Activated CD8-positive, alpha-beta memory T cell treated with anti-CD3 and anti-CD28 coated beads for 36 hours (primary cell): ENCODE measurements around the gene UCP2. TPM values are rescaled to one million over a fixed set of nuclear protein-coding genes. Genes with fewer than 3 reads are reported as not detected.
"Not testable (repeated sequence)": the region's sequence is repeated elsewhere in the genome, so short reads cannot be mapped to it uniquely, and the experiment has no call there.

ENCODE experiments used
- CTCF ChIA-PET: fragments of 350-600 bp; sonication (Branson Sonifier 250); formaldehyde crosslinking; loops from one replicate; lab custom pipeline; 2021; ENCODE audit warnings: antibody characterized with exemption; lab: Charles Lee
- POLR2A ChIA-PET: fragments of 350-600 bp; sonication (Branson Sonifier 250); formaldehyde crosslinking; loops from one replicate; lab custom pipeline; 2021; ENCODE audit warnings: antibody characterized with exemption; lab: Charles Lee
- total RNA-seq, 2 experiments: library from RNA; stranded (reverse); gene quantifications; one replicate each; pipeline ENCODE4 v1.2.3, GENCODE V29; 2021

UCP2 gene
- total RNA-seq, 2 experiments from 2014 or later: 270 to 279 TPM

- CTCF ChIA-PET: no interaction called here
- POLR2A ChIA-PET: no interaction called here
Measured at GRCh38 chr11:73939096-73939495, 43.5 kb downstream of the UCP2 start.

DNA sequence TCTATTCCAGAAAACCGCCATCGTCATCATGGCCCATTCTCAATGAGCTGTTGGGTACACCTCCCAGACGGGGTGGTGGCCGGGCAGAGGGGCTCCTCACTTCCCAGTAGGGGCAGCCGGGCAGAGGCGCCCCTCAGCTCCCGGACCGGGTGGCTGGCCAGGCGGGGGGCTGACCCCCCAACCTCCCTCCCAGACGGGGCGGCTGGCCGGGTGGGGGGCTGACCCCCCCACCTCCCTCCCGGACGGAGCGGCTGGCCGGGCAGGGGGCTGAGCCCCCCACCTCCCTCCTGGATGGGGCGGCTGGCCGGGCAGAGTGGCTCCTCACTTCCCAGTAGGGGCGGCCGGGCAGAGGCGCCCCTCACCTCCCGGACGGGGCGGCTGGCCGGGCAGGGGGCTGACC lies 46.6 kb downstream of the UCP2 start:
- CTCF ChIA-PET, POLR2A ChIA-PET: not testable (repeated sequence)

- CTCF ChIA-PET: no interaction called here
- POLR2A ChIA-PET: no interaction called here
Measured at GRCh38 chr11:73932781-73933180, 49.9 kb downstream of the UCP2 start.

GRCh38 chr11:73931951-73932350 lies 50.7 kb downstream of the UCP2 start:
- POLR2A ChIA-PET: interaction anchor here (0.6 kb wide), 1 partner anchor 144 kb away, joined by 3 read pairs; no protein-coding TSS in a partner anchor
- CTCF ChIA-PET: interaction anchor here (1.3 kb wide), 1 partner anchor 21 kb away, joined by 3 read pairs; no protein-coding TSS in a partner anchor

DNA sequence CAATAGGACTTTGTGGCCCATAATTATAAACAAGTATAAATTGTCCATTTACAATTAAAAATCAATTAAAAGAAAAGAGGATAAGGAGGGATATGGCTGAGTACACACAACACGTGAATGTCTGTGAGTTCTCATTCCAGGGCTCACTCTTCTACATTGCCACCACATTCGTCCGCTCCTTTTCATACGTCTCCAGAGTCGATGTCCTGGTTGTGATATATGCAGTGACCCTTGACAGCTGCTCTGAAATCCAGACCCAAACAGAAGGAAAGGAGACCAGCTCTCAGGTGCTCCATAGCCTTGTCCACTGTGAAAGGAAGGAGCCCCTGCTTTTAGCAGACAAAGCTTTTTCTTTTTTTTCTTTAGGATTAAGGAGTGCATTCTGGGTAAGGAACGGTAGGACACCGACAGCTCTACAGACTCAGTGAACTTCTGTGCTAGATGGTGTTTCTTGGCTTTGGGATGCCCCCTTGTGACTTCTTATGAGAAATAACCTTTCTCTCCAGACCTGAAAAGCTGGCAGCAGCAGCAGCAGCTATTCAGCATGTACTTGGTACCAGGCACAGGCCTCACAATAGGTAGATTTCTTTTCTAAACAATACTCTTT lies 51.5 kb downstream of the UCP2 start:
- ChIA-PET CTCF (interaction anchor here (1.3 kb wide), 1 partner anchor 22 kb away, joined by 3 read pairs; no protein-coding TSS in a partner anchor), POLR2A (interaction anchor here (0.6 kb wide), 1 partner anchor 143 kb away, joined by 3 read pairs; no protein-coding TSS in a partner anchor)

- ChIA-PET POLR2A (no interaction called here), CTCF (no interaction called here)
Measured at GRCh38 chr11:73929388-73929787, 53.3 kb downstream of the UCP2 start.

Other genes starting within 250 kb of the UCP2 start
- 10 to 100 TPM; 69.0 to 72.1 TPM for gene RAB6A, start 221.8 kb downstream of the UCP2 start, total RNA-seq
- 10 to 100 TPM; 59.5 to 61.8 TPM for gene MRPL48, start 195.0 kb downstream of the UCP2 start, total RNA-seq
- 100 to 1,000 TPM; 112 to 113 TPM for gene COA4, start 106.0 kb downstream of the UCP2 start, total RNA-seq
- 10 to 100 TPM; 26.4 to 26.8 TPM for gene PAAF1, start 105.8 kb downstream of the UCP2 start, total RNA-seq
- under 1 TPM in 1 of 2 experiments, not detected in 1; 0.40 TPM for gene DNAJB13, start 31.8 kb downstream of the UCP2 start, total RNA-seq
- gene UCP3, start 26.2 kb upstream of the UCP2 start, total RNA-seq: 1 to 10 TPM; 1.6 to 2.0 TPM
- gene C2CD3, start 188.2 kb upstream of the UCP2 start, total RNA-seq: 10 to 100 TPM; 34.3 to 35.3 TPM
- gene PPME1, start 188.4 kb upstream of the UCP2 start, total RNA-seq: 10 to 100 TPM; 52.6 to 54.5 TPM